M059J (cell line): ENCODE results near the gene LEMD1. TPM values are rescaled to one million over a fixed set of nuclear protein-coding genes. Genes with fewer than 3 reads are reported as not detected.

Experiments used
- DNase-seq: peaks from one replicate; pipeline ENCODE4 v3.0.0-alpha.2; 2012; ENCODE audit warnings: low read depth
- total RNA-seq: library from RNA; depleted of rRNA; stranded (reverse); fragments of >200 nt; shearing (Covaris generic); gene quantifications from 2 replicates; pipeline ENCODE4 v1.2.3, GENCODE V29; 2014; rRNA removed

LEMD1 gene
- not detected in 2 replicates for total RNA-seq

GRCh38 chr1:205421798-205422197 lies at the start of gene LEMD1:
Gene LEMD1 (minus strand): TSS chr1:205422056. CDS start chr1:205420536, 1,520 bp downstream.
- no peak for DNase-seq

- DNase-seq = no peak
These were observed 48.3 kb upstream of the LEMD1 start for GRCh38 chr1:205470131-205470530.

- no peak for DNase-seq
These were observed 44.9 kb upstream of the LEMD1 start for GRCh38 chr1:205466595-205467220.

DNA sequence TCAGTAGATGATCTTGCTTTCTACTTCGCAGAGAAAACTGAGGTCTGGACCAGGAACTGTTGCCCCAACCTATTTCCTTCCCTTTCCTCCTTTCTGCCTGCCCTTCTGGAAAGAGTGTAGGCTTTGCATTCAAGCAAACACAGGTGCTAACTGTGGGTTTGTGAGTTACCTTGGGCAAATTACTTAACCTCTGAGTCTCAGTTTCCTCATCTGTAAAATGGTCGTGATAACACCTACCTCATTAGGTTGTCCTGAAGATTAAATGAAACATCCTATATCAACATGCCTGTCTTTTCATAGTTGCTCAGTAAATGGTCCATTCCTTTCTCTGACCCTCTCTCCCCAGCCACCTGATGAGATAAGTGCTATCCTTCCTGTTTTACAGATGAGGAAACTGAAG lies 43.5 kb upstream of the LEMD1 start:
- DNase-seq = no peak

DNA sequence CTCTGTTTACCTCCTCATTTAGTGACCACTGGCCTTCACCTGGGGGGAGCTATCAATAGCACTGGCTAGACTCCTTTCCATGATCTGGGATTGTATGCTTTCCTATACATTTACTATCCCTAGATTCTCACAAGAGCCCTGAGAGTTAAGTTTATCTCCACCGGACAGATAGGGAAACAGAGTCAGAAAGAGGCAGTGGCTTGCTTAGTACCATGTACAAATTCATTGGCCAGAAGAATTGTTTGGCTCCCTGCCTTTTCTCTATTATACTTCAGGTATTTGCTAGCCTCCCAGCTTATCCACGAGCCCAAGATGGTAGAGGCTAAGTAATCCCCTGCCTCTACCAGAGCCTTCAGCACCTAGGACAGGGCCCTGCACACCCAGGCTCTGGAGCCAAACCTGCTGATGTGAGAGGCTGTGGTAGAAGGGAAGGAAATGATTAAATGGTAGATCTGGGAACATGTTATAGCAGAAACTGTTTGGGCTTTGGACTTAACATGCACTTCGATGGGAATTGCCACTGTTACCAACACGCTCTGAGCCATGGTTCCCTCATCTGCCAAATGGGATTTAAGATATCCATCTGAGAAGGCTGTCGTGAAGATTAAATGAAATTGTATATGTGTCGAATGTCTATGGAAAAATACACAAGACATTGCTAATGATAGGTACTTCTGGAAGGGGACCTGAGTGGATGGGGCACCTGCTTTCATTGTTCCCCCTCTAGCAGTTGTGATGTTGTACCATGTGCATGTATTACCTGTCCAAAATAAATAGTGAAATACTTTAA lies 37.1 kb upstream of the LEMD1 start:
- peak; percentile 69 for DNase-seq

- DNase-seq = no peak
These were observed 35.3 kb upstream of the LEMD1 start for GRCh38 chr1:205456868-205457745.

DNA sequence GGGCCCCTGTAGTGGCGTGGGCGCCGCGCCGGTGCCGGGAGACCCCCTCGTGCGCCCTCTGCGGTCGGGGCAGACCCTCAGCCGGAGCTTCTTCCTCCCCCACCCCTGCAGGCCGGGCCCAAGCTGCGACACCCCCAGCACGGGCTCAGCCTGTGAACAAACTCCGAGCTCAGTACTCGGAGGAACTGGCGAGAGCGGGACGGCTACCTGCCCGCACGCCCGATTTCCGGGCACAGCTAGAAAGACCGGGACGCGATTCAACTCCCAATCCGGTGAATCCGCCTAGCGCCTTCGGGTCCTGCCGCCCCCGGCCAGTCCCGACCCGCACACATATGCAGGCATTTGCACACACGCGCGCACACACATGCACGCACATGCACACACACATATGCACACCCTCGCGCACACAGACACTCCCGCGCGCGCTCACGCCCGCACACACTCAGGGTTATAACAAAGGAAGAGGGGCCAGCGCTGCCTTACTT lies 34.6 kb upstream of the LEMD1 start:
- DNase-seq = no peak

DNA sequence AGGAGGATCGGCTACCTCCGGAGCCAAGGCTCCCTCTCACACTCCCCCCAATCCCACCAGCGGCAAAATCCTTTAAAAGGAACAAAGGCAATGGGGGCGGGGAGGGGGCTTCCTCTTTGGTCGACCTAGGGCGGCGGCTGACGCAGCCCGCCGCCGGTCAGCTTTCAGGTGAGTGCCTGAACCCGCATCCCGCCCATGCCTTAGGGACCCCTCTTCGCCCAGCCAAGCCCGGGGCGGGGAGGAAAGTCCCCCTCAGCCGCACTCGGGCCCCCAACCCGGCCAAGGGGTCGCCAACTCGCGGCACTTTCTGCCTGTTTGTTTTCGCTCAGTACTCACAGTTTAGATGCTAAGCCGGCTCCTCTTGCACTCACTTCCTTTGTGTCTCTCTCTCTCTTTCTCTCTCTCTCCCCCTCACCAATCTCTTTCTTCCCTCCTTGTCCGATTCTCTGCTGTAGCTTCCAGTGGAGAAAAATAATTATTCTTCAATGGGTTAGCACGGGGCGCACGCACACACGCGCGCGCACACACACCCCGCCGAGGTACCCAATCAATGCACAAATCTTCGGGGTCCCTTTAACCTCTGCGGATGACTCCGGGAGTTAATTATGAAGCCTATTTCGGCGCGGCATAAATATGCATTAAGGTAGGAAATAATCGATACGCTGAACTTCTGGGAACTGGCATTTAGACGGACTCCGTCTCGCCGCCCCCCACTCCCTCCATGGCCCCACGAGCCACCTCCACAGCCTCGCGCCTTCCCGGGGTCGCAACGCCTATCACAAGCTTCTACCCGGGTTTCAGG lies 33.9 kb upstream of the LEMD1 start, which contains the start of gene BLACAT1:
Gene BLACAT1, minus strand, starts transcription at position 465 of the 802 bp plus-strand sequence.
- no peak for DNase-seq

DNA sequence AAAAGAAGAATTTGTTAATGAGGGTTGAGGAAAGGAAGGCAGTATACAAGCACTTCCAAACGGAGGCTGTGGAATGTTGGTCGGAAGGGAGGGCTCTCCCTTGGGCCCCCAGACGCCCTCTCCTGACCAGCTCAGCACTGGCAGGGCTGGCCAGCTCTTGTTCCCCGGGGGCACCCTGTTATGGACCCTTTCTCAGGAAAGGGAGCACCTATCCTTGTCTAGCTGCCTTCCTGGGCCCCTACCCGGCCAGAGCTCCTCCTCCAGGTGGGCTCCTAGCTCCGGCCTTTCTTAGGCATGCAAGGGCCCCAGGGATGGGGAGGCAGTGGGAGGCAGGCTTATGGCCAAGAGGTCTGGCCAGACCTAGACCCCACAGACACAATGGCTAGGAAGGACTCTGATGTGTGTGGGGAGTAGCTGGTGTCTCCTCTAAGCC lies 33.1 kb upstream of the LEMD1 start:
- no peak for DNase-seq

DNA sequence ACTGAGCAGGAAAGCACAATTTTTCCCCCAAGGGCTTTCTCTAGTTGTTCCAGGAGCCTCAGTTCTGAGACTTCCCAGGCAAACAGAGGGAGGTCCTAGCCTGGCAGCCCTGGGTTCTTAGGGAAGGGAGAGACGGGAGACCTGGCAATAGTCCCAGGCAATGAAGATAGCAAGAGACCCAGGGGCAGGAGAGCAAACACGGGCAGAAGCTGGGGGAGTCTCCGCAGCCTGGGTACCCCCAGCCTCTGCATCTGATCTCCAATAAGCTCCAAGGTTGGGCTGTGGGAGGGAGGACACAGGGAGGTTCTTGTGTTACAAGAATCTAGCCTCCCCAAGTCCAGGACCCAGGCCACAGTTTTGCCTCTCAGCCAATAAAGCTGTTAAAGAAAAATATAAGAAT lies 31.6 kb upstream of the LEMD1 start:
- DNase-seq = no peak

DNA sequence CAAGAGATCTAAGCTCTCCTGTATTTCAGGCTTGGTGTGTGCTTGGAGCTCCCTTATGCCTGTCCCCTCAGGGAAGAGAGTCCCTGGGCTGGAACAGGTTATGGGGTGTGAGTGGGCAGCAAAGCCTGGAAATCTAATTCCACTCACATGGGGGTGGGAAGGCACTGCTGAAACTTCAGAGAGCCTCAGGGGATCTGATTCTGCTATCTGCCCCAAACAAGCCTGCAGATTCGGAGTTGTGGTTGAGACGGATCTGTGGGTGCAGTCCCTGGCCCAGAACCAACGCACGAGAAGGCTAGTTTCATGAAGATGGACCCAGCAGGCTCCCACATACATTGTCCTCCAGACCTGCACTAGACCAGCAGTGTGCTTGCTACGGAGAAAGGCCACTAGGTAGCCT lies 31.1 kb upstream of the LEMD1 start:
- DNase-seq = no peak

- no peak for DNase-seq
These were observed 30.5 kb upstream of the LEMD1 start for GRCh38 chr1:205452364-205452763.

- DNase-seq = no peak
These were observed 29.9 kb upstream of the LEMD1 start for GRCh38 chr1:205451759-205452164.

- DNase-seq = no peak
These were observed 29.3 kb upstream of the LEMD1 start for GRCh38 chr1:205451202-205451601.

DNA sequence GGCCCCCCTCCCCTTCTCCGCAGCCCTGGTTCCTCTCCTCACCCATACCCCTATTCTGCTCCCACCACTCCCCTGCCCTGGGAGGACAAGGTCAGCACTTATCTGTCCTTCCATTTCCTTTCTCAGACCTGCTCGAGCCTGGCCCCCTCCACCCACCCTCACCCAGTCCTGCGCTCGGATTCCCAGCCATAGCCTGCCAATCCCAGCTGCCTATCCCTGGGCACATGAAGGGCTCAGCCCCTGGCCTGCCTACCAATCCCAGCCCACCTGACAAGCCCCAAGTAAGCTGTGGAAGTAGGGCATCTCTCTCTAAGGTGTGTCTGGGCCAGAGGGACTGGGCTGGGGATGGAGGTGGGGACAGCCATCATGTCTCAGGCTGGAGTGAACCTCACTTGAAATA lies 28.6 kb upstream of the LEMD1 start:
- no peak for DNase-seq

DNA sequence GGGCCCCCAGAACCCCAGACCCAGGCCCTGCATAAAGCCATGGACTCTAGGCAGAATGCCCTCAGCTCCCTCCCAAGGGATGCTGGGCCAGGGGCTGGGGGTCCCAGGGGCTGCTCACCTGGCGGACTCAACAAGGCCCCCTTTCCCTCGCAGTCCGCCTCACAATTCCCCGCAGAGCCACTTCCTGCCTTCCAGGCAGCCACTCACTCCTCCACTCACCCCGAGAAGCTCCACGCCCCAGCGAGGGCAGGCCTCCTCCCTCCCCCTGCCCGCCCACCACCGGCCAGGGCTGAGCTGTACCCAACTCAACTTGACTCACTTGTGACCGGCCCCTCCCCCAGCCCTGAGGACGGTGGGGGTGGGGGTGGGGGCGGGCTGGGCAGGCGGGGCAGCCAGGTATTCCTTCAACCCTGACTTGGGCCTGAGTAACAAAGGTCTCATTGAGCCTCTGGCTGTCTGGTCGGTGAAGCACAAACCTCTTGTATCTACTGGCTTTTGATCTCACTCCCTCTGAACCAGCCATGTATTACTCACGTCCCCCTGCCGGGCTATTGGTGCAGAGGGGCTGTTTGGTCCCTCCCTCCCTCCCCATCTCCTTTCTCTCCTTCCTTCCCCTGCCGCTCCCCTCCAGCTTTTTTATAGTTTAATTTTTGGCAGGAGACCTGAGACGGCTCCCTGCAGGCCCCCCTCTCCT lies 28.0 kb upstream of the LEMD1 start:
- peak; percentile 86 for DNase-seq

GRCh38 chr1:205449254-205449749 lies 27.4 kb upstream of the LEMD1 start:
- no peak for DNase-seq

DNA sequence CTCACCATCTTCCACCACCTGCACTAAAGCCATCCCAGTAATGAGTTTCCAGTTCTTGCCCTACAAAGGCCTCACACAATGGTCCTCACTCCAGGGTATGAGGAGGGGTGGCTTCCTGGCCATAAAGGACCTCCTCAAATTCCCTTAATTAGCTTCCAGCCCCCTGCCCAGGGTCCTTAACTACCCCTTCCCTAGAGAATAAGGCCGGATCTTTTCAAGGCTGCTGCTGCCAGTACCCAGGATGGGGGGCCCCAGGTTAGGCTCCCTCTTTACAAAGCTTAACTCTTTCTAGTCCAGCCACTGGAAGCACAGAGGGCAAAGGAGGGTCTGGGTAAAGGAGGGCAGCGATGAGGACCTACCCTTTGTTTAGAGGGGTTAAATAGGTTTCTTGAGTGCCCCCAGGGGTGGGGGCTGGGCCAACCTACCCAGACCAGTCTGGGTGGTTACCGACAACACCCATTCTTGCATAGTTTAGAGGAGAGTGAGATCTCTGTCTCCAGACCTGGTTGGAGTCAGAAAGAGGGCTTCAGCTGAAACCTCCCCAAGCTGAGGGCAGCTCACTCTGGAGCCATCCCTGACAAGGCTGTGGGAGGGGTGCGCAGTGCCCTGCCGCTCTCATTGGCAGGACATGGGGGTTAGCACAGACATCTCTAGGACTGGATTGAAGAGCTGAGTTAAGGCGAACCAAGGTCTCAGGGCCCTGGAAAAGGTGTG lies 26.8 kb upstream of the LEMD1 start:
- no peak for DNase-seq

DNA sequence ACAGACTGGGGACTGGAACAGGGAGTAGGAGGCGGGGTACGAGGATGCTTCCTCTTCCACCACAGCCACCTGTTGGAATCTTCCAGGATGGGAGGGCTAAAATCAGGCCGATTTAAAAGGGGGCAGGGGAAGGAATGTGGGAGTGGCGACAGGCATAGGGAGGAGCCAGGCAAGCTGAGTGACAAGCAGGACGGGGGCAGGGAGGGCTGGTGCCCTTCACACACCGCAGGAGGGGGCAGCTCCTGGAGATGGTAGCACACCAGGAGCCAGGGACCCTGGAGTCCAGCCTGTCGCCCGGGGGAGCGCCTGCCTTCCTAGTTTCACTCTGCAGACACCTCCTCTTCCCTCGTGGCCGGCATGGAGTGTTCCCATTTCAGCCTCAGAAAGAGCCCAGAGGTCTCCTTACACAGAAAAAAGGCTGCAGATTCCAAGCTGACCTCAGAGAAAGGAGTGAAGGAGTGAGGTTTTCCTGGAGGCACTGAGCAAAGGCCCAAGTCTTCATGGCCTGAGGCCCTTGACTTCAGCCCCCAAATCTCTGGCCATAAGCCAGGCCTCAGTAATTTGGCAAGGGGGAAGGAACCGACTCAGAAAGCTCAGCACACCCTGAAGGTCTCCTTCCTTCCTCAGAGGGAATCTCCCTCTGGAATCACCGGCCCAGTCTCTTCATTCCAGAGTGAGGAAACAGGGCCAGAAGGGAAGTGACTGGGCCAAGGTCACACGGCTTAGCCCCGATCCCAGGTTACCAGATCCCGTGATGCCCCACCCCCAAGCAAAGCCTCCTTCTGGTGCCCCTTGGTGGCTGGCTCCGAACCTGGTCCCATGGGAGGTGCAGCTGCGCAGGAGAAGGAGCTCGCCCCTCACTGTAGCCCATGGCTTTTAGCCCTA lies 25.8 kb upstream of the LEMD1 start:
- DNase-seq = peak; percentile 77
